Stomach (tissue), 4 donors: ENCODE measurements around the gene NDUFB2.

ENCODE experiments used
- POLR2A ChIP-seq, 4 donors: fragments of 450-650 bp; IDR thresholded peaks; one replicate each; pipeline ENCODE4 v1.6.1; 2016; ENCODE audit warnings: antibody characterized with exemption in 4 of 4, control low read depth in 2 of 4, mild to moderate bottlenecking in 1 of 4, moderate library complexity in 1 of 4
- TF ChIP-seq, protein P1 (sequence below), 7 experiments: fragments of 450-650 bp in 4 of 7; fragments of 200-600 bp in 3 of 7; sonication (generic) in 3 of 7; IDR thresholded peaks; one replicate each; pipeline ENCODE4 v1.5.1; 2016 to 2019; ENCODE audit warnings: antibody characterized with exemption in 7 of 7, control low read depth in 2 of 7, mild to moderate bottlenecking in 1 of 7

DNA sequence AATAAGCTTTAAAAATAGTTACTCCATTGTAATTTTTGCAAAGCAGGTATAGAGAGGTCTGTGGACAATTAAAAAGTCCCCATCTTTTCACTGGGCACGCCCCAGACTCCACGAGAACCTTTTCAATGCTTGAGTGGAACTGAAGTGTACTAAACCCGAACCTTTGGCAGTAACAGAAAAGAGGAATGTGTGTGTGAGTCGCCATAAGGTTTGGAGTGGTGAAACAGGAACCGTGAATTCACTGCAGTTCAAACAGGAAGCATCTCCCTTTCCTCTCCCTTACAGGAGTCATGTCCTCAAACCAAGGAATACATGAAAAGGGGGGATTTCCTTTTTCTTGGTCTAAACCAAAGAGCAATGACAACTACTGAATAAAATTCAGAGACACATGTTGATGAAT, 23.2 kb downstream of the NDUFB2 start:
- no peak for TF ChIP-seq POLR2A (IDR thresholded peaks at IDR 0.05)
- TF ChIP-seq, protein P1, sequence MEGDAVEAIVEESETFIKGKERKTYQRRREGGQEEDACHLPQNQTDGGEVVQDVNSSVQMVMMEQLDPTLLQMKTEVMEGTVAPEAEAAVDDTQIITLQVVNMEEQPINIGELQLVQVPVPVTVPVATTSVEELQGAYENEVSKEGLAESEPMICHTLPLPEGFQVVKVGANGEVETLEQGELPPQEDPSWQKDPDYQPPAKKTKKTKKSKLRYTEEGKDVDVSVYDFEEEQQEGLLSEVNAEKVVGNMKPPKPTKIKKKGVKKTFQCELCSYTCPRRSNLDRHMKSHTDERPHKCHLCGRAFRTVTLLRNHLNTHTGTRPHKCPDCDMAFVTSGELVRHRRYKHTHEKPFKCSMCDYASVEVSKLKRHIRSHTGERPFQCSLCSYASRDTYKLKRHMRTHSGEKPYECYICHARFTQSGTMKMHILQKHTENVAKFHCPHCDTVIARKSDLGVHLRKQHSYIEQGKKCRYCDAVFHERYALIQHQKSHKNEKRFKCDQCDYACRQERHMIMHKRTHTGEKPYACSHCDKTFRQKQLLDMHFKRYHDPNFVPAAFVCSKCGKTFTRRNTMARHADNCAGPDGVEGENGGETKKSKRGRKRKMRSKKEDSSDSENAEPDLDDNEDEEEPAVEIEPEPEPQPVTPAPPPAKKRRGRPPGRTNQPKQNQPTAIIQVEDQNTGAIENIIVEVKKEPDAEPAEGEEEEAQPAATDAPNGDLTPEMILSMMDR (IDR thresholded peaks at IDR 0.05): no peak
